Measurements from ENCODE around the gene IBA57.

Gene IBA57

GRCh38 chr1:228178737-228179684 lies 13.4 kb downstream of the IBA57 start:
- no peak for DNase-seq (ENCODE audit: low spot score)
- in situ Hi-C loops (cut with MboI; ENCODE audit: low pct_unique_long_range_greater_than_20kb, low sequenced_read_pairs, unreplicated experiment): no loop called here
- TF ChIP-seq, protein P1, sequence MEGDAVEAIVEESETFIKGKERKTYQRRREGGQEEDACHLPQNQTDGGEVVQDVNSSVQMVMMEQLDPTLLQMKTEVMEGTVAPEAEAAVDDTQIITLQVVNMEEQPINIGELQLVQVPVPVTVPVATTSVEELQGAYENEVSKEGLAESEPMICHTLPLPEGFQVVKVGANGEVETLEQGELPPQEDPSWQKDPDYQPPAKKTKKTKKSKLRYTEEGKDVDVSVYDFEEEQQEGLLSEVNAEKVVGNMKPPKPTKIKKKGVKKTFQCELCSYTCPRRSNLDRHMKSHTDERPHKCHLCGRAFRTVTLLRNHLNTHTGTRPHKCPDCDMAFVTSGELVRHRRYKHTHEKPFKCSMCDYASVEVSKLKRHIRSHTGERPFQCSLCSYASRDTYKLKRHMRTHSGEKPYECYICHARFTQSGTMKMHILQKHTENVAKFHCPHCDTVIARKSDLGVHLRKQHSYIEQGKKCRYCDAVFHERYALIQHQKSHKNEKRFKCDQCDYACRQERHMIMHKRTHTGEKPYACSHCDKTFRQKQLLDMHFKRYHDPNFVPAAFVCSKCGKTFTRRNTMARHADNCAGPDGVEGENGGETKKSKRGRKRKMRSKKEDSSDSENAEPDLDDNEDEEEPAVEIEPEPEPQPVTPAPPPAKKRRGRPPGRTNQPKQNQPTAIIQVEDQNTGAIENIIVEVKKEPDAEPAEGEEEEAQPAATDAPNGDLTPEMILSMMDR (IDR thresholded peaks at IDR 0.05; ENCODE audit: extremely low read depth, insufficient read depth, missing control alignments): no peak

DNA sequence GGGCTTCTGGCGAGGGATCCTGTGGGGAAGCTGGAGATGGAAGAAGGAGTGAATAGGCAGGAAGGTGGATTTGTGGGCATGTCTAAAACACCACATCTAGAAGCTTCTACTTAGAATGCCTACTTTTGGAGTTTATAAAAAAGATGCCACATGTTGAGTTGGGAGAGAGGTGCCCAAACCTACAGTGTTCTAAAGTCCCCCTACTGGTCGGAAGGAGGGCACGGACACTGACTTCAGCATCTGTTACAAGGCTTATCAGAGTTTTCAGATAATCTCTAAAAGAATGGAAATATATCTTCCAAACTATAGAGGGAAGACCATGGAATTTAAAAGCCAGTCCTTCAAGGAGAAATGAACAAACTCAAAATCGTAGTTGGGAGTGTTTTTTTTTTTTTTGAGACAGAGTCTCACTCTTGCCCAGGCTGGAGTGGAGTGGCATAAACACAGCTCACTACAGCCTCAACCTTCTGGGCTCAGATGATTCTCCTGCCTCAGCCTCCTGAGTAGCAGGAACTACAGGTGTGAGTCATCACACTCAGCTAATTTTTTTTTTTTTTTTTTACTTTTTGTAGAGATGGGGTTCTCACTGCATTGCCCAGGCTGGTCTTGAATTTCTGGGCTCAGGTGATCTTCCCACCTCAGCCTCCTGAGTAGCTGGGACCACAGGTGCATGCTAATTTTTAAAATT lies 14.8 kb downstream of the IBA57 start:
- TF ChIP-seq, protein P1 (IDR thresholded peaks at IDR 0.05; ENCODE audit: extremely low read depth, insufficient read depth, missing control alignments): no peak
- DNase-seq (ENCODE audit: low spot score): no peak
- in situ Hi-C loops (cut with MboI; ENCODE audit: low pct_unique_long_range_greater_than_20kb, low sequenced_read_pairs, unreplicated experiment): no loop called here

DNA sequence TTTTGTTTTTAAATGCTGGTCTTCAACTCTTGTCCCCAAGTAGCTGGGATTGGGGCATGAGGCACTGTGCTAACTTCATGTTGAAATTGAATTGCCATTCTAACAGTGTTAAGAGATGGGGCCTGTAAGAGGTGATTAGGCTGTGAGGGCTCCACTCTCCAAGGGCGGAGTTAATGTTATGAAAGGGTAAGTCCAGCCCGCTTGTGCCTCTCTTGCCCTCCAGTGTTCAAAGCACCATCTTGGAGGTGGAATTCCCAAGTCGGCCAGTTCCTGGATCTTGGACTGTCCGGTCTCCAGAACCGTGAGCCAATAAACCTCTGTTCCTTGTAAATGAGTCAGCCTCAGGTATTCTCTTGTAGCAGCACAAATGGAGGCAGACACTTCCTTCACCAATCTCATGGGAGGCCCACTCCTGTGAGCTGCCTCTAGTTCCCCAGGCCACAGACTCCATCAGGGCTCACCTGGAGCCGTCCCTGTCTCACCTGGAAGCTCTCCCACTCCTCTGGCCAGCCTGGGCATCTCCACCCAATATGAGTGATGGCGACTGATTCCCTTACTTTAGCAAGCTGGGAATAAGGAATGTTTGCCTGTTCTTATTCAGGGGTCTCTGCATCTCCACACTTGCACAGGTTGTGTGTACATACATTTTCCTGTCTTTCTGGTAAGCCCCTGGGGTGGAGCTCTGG lies 15.5 kb downstream of the IBA57 start:
- in situ Hi-C loops (cut with MboI; ENCODE audit: low pct_unique_long_range_greater_than_20kb, low sequenced_read_pairs, unreplicated experiment): no loop called here
- no peak for DNase-seq (ENCODE audit: low spot score)

GRCh38 chr1:228181645-228182034 lies 16.0 kb downstream of the IBA57 start:
- TF ChIP-seq, protein P1 (IDR thresholded peaks at IDR 0.05; ENCODE audit: extremely low read depth, insufficient read depth, missing control alignments): no peak
- in situ Hi-C loops (cut with MboI; ENCODE audit: low pct_unique_long_range_greater_than_20kb, low sequenced_read_pairs, unreplicated experiment): no loop called here
- no peak for DNase-seq (ENCODE audit: low spot score)

More for the DNA sequence above, 15.5 kb downstream of the IBA57 start:
- TF ChIP-seq, protein P1 (IDR thresholded peaks at IDR 0.05; ENCODE audit: extremely low read depth, insufficient read depth, missing control alignments): no peak

- no peak for DNase-seq (ENCODE audit: low spot score)
- in situ Hi-C loops (cut with MboI; ENCODE audit: low pct_unique_long_range_greater_than_20kb, low sequenced_read_pairs, unreplicated experiment): no loop called here
- TF ChIP-seq, protein P1 (IDR thresholded peaks at IDR 0.05; ENCODE audit: extremely low read depth, insufficient read depth, missing control alignments): no peak
Observed at GRCh38 chr1:228182296-228183030, 16.9 kb downstream of the IBA57 start.

DNA sequence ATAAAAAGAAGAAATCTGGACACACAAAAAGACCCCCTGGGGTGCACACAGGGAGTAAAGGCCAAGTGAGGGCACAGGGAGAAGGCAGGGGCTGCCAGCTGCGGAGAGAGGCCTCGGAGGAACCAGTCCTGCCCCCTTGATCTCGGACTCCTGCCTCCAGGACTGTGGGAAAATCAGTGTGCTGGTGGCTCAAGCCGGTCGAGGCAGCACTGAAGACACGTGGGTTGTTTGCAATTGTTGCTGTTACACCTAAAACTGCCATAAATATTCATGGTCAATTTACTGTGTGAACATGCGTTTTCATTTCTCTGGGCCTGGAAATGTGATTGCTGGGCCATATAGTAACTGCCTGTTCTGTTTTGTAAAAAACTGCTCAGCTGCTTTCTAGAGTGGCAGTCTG lies 18.5 kb downstream of the IBA57 start:
- DNase-seq (ENCODE audit: low spot score): no peak
- TF ChIP-seq, protein P1 (IDR thresholded peaks at IDR 0.05; ENCODE audit: extremely low read depth, insufficient read depth, missing control alignments): no peak
- in situ Hi-C loops (cut with MboI; ENCODE audit: low pct_unique_long_range_greater_than_20kb, low sequenced_read_pairs, unreplicated experiment): no loop called here

Measured in GM13977 (cell line).